NCI-H128 (cell line): ENCODE data around the gene DMAC2.
"Not testable (repeated sequence)": the region's sequence is repeated elsewhere in the genome, so short reads cannot be mapped to it uniquely, and the experiment has no call there.

Source experiments
- DNase-seq: peaks from one replicate; lab custom pipeline; 2025; ENCODE audit not compliant: unreplicated experiment; lab: John Stamatoyannopoulos, UW

Gene DMAC2

GRCh38 chr19:41422955-41423354, 16.8 kb downstream of the DMAC2 start:
- DNase-seq = no peak

DNA sequence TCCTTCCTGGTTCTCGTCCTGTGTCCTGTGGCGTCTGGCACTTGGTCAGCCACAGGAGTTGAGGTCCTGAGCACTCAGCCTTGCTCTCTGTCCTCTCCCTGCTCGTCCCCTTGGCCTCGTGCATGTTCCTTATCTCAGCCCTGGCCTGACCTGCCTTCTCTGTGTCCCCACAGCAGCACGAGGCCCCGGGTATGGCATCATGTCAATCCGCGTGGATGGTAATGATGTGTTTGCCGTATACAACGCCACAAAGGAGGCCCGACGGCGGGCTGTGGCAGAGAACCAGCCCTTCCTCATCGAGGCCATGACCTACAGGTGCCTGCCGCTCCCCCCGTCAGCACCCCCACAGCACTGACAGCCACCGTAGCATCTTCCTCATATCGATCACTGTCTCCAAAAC, 17.3 kb downstream of the DMAC2 start:
- DNase-seq = no peak

DNA sequence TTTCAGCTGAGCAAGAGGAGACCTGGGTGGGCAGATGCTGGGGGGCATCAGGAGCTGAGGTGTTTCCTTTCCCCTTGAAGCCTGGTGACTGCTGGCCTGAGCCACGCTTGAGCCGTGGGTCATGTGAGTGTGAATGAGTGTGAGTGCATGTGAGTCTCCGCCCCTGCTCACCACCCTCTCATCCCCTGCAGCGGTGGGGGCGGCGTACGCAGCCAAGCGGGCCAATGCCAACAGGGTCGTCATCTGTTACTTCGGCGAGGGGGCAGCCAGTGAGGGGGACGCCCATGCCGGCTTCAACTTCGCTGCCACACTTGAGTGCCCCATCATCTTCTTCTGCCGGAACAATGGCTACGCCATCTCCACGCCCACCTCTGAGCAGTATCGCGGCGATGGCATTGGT, 17.7 kb downstream of the DMAC2 start:
- no peak for DNase-seq

DNA sequence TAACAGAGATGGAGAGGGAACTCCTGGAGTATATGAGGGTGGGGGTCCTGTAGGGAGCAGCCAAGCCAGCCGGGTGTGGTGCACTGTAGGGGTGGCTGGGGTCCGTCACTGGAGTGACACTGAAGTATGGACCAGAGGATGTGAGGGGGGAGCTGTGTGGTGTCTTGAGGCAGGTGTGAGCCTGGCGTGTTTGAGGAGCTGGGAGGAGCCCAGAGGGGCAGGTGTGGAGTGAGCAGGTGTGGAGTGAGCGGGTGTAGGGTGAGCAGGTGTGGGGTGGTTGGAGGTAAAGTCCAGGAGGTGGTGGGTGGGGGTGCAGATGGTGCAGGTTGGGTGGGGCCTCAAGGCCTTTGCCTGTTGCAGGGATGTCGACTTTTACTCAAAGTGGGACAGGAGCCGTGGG, 18.4 kb downstream of the DMAC2 start:
- DNase-seq = no peak

DNA sequence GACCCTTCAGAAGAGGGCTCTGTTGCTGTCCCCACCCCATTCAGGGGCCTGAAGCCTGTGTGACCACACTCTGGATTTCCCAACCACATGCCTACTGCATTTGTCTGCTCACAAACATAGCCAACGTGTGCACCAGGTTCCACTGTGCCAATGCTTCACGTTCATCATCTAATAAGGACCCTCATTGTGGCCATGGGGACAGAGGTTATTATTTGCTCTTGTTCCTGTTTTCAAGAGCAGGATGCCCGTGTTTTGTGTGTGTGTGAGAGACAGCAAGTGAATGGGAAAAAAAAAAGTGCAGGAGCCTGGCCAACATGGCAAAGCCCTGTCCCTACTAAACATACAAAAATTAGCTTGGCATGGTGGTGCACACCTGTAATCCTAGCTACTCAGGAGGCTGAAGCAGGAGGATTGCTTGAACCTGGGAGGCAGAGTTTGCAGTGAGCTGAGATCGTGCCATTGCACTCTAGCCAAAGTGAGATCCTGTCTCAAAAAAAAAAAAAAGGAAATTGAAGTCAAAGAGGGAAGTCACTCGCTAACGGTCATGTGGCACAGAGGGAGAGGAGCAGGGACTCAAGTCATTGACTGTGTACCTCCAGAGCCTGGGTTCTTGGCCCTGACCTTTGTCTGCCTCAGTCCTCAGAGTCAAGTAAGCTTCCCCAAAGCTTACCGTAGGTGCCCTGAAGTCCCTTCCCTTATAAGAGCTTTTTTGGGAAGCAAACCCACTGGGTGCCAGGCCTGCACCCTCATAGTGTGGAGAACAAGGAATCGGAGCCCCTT, 19.4 kb downstream of the DMAC2 start:
- no peak for DNase-seq

GRCh38 chr19:41416194-41416674, 23.5 kb downstream of the DMAC2 start:
- no peak for DNase-seq

DNA sequence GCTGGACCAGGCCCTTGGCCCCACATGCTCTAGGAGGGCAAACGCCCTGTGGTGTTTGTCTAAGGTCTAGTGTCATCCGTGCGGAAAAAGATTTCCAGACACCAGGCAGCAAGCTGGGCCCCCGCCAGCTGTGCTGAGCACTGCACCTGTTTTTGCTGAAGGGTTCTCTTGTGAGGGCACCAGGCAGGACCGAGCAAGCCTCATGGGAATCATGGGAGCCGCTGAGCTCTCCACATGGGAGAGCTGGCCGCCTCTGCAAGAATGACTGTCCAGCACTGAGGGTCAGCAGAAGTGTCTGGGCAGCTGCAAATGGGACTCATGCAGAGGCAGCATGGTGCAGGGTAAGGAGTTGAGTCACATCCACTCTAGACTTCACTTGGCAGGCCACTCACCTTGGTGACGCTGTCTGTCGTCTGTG, 24.5 kb downstream of the DMAC2 start:
- DNase-seq = no peak

GRCh38 chr19:41414461-41414860, 25.3 kb downstream of the DMAC2 start:
- no peak for DNase-seq

DNA sequence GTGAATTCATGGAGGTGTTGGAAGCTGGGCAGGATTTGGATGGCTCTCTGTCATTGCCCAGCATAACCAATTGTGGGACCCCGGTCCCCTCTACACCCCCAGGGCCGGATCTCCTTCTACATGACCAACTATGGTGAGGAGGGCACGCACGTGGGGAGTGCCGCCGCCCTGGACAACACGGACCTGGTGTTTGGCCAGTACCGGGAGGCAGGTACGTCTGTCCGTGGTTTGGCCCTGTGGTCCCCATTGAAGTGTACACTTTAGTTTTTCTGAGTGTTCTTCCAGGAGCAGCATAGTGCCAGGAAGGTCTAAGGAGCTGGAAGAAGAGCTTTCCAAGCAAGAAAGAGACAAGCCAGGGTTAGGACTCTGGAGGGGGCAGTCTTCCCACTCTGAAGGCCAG, 25.8 kb downstream of the DMAC2 start:
- DNase-seq = no peak

DNA sequence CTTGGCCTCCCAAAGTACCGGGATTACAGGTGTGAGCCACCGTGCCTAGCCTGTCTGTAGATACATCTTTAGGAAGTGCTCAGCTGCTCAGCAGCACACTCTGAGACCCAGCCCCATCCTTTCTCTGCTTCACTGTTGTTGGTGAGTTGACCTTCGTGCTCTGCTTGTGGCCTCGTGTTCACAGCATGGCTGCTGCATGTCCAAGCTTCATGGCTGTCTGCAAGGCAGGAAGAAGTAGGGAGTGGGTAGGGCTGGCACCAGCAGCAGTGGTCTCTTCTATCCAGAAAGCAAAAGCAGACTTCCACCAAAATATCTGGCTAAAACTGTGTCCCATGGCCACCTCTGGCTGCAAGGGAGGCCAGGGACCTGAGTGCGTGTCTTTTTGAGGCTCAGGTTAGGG, 26.8 kb downstream of the DMAC2 start:
- DNase-seq = no peak

DNA sequence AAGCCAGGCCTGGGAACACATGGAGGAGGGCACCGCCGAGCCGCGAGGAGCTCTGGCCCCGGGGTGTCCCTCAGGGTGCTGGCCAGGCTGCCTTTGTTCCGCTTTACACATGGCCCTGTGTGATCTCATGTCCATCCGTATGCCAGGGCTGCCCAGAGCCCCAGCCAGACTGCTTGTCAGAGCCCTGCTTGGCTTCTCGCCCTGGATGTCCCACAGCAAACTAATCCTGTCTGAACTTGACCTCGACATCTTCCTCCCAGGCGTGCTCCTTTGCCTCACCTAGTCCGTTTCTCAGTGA, 27.8 kb downstream of the DMAC2 start:
- DNase-seq = no peak

GRCh38 chr19:41411100-41411967, 28.4 kb downstream of the DMAC2 start:
- DNase-seq = no peak

DNA sequence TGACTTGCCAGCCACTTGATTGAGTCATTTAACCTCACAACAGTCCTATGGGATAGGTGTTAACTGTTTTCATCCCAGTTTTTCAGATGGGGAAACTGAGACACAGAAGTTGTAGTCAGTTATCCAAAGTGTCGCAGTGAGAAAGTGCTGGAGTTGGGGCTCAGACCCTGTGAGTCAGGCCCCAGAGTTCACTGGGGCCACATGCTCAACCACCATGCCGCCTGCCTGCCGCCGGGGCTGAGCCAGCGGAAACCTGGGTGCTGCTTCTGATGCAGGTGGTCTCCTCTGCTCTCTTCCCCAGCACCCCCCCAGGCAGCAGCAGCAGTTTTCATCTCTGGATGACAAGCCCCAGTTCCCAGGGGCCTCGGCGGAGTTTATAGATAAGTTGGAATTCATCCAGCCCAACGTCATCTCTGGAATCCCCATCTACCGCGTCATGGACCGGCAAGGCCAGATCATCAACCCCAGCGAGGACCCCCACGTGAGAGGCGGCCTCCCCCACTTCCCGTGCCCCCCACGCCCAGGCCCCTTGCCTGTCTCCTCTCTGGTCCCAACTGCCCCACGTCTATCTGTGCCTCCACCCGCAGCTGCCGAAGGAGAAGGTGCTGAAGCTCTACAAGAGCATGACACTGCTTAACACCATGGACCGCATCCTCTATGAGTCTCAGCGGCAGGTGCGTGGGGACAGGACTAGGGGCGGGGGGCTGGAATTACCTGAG, 29.2 kb downstream of the DMAC2 start:
- no peak for DNase-seq

GRCh38 chr19:41409288-41409687, 30.4 kb downstream of the DMAC2 start:
- no peak for DNase-seq

GRCh38 chr19:41408846-41409245, 30.9 kb downstream of the DMAC2 start:
- DNase-seq = not testable (repeated sequence)

GRCh38 chr19:41408256-41408655, 31.5 kb downstream of the DMAC2 start:
- DNase-seq = no peak

DNA sequence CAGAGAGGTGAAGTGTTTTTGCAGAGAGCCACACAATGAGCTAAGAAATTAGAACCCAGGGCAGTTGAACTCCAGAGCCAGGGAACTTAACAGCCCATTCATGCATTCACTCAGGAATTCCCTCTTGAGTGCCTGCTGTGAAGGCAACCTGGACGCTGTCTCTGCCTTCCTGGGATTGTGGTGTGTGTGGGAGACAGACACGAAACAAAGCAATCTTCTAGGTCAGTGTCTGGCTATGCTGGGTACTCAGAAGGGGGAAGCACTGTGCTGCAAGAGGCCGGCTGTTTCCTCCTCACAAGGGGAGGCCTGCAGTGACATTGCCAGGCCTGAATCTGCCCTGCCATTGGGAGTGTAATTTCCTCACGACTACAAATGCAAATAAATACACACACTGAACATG, 32.4 kb downstream of the DMAC2 start:
- no peak for DNase-seq

GRCh38 chr19:41405776-41406175, 33.9 kb downstream of the DMAC2 start:
- DNase-seq = no peak

DNA sequence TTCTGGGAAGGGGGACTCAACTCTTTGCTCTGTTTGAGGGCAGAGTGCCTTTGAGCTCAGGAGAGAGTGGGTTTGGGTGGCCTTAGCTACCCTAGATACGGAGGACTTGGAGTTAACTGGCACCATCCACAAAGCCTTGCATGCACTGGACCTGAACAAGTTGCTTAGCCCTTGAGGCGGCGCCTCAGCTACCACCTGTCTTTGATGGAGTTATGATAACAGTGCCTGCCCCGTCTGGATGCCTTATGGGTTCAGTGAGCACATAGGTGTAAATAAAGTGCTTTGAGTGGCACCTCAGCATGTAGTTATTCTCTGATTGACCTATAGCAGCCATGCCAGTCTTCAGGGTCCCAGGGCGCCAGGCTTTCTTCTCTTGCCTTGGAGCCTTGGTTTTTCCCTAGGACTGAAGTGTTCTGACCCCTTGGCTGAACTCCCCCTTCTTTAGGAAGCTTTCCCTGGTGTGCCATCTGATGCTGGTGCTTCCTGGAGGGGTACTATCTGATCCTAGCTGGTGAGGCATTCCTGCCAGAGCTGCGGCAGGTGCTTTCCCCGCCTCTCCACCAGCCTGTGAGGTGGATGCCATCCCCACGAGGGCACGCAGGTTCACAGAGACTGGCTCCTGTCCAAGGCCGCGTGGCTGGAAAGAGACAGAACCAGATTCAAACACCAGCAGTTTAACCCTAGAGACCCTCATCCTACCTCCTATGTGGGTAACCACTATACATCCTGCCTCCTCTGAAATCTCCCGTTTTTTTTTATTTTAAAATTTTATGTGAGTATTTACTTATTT, 36.3 kb downstream of the DMAC2 start:
- DNase-seq = no peak

DNA sequence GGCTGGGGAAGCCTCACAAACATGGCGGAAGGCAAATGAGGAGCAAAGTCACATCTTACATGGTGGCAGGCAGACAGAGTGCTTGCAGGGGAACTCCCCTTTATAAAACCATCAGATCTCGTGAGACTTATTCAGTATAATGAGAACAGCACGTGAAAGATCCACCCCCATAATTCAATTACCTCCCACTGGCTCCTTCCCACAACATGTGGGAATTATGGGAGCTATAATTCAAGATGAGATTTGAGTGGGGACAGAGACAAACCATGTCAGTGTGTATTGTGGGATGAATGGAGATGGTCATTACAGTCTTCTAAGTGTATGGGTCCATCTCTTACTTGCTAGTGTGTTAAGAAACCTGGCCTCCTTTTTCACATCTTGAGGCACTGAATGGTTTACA, 37.7 kb downstream of the DMAC2 start:
- DNase-seq = no peak

DNA sequence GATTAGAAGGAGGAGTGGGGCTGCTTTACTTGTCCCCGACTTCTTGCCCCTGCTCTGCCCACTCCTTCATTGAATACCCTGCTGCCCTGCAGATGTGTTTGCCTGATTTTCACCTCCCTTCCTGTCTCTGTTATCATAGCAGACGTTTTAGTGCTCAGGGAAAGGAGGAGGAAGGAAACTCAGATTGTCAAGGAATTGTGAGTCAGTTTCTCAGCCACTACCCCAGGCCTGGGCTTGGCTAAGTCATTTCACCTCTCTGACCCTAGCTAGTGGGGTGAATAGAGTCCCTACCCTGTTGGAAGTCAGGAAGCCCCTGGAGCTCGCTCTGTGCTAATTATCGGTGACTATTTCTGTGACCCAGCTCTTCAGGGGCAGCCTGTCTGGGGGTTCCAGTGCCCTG, 38.2 kb downstream of the DMAC2 start:
- no peak for DNase-seq
